Bronchial smooth muscle cell (primary cell): ENCODE measurements around the gene ERBB4. TPM values are rescaled to one million over a fixed set of nuclear protein-coding genes. Genes with fewer than 3 reads are reported as not detected.

ENCODE experiments used
- total RNA-seq: library from RNA; depleted of rRNA; stranded (reverse); fragments of >200 nt; gene quantifications from 2 replicates; pipeline ENCODE4 v1.2.1, GENCODE V29; 2014

The ERBB4 gene
- total RNA-seq: 0.32 TPM in 1 of 2 replicates, not detected in the other

GRCh38 chr2:212538305-212539071, at the start of gene ERBB4:
ERBB4 (minus strand) TSS chr2:212538802; CDS start chr2:212538530, 272 bp downstream.

